NCI-H1092 treated with DMSO at 0.1 percent for 48 hours (cell line): ENCODE measurements around the gene CBX7.
A peak's percentile ranks its signal among the peaks of the same experiment; 100 is the strongest.

Experiments used
- DNase-seq: peaks from one replicate; lab custom pipeline; 2025; lab: John Stamatoyannopoulos, UW

The CBX7 gene

DNA sequence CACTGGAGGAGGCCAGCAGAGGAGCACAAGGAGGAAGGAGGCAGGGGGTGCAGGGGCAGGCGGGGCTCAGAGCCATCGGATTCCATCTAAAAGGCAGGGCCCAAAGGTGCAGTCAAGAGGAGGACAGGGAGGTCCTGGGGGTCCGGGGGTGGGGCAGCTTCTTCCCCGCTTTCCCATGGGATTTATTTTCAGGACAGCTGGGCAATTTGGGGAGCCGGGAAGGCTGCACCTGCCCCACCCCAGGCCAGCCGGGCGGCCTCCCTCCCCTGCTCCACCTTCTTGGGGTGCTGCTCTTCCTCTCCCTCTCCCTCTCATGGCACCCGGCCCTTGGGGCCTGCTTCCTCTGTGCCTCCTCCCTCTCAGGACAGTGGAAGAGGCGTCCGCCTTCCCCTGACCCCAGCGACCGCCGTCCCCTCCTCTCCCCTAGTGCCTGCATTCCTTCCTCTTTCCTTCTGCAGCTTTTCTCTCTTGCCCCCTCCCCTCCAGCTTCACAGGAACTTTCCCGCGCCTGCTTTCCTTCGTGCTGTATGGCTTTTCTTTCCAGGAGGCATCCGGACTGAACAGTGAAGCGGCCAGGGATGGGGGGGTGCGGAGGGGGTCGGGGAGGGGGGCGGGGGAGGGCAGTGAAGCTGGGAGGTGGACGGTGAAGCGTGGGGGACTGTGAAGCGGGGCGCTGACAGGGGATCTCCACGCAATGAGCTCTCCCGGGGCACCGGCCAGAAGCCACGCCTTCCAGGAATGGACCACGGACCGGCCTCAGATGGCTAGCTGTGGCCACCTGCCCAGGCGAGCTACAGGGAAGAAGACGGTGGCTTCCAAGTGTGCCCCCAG, 28.5 kb downstream of the CBX7 start:
- DNase-seq = no peak

DNA sequence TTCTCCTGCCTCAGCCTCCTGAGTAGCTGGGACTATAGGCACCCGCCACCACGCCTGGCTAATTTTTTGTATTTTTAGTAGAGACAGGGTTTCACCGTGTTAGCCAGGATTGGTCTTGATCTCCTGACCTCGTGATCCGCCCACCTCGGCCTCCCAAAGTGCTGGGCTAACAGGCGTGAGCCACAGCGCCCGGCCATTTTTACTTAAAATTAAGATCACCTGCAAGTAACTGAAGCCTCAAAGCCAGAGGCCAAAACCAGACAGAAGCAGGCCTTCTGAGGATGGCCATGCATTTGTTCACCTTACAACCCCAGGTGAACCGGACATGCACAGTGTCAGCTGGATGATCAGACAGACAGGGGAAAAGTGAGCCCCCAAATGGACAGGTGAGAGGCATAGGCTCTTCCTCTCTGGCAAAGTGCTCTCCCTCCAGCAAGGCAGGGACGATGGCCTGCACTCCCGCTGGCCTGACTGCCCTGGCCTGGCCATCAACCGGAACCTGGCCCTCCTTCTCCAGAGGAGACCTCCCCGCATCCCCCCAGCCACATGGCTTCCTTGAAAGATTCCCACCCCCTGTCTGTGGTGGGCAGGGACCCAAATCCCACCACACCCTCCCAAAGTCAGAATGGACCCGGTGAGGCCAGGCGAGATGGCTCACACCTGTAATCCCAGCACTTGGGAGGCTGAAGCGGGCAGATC, 29.6 kb downstream of the CBX7 start:
- DNase-seq = no peak

- no peak for DNase-seq
Measured at GRCh38 chr22:39120983-39121382, 31.5 kb downstream of the CBX7 start.

DNA sequence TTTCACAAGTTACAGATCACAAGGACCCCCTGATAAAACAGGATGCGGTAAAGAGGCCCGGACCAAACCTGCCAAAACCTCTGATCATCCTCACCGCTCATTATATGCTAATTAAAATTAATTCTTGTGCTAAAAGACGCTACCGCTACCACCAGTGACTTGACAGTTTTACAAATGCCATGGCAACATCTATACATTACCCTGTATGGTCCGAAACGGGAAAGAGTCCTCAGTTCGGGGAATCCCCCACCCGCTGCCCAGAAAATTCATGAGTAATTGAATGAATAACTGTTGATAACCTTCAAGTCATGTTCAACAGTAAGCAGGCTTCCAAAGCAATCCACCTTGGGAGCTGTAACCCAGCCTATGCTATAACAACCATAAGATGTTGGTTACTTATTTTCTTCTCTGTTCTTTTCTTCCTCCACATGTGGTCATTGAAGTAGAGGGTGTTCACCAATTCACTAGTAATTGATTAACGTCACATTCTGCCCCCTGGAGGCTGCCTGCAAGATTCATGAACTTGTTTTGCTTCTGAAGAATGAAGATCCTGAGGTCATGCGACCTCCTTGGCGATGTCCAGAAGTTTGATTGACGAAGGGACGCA, 34.8 kb downstream of the CBX7 start:
- DNase-seq = peak; percentile 22

GRCh38 chr22:39115977-39116621, 36.4 kb downstream of the CBX7 start:
- no peak for DNase-seq

- no peak for DNase-seq
Measured at GRCh38 chr22:39115570-39115969, 36.9 kb downstream of the CBX7 start.

DNA sequence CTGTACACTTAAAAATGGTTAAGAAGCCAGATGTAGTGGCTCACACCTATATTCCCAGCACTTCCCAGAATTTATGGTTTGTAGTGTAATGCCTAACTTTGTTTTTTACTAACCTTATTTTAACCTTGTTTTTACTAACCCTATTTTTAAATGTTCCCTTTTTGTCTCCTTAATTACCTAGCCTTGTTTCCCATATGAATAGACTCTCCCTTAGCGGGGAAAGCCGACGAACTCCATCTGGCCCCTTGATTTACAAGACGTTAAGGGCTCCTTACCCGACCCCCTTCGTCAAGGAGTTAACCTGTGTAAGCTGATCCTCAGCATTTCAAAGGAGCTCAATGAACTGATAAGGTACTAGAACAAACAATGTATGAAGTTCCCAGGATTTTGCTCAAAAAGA, 38.4 kb downstream of the CBX7 start:
- no peak for DNase-seq

DNA sequence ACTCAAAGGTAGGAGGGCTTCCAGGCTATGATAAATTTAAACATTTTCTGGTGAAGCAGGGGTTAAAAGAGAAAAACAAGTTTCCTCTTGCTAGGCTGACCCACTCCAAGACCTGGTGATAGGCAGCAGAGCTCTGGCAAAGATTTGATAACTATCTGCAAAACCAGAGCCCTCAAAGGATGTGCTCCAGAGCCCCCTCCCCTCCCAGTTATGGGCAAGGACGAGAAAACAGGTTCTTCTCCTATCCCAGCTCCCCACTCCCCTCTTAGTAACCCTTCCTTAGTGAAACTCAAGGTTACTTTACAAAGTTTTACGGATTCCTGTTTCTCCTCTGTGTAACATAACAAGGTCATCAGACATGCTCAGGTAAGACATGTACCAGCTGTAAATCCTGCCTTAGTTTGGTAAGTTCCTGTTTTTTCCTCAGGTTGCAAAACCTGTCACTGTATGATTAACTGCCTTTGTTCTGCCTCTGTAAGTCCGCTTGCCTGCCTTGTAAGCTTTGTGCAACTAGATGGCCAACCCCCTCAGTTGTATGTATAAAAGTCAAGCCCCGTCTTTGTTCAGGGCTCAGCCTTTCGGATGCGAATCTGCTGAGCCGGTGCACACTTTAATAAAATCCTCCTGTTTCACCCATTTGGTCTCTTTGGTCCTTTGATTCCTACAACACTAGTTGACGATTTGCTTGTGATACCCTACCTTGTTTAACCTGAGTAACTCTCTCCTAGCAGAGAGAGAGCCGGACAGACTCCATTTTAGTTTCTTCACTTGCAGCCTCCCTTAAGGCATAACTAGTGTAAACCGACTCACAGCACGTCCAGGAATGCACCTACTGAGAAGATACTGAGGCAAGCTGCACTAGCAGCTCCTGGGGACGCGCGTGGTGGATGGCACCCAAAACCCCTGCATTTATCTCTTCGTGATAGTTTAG, 41.6 kb downstream of the CBX7 start:
- DNase-seq = no peak

DNA sequence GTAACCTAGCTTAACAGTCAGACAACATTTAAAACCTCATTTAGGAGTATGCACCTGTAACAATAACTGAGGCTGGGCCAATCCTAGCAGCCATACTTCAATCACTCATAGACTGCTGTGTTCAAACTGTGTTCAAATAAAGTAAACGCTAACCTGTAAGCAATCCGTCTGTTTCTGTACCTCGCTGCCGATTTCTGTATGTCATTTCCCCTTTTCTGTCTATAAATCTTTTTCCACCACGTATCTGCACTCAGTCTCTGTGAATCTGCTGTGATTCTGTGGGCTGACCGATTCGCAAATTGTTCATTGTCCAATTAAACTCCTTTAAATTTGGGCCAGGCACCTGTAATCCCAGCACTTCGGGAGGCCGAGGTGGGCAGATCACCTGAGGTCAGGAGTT, 43.1 kb downstream of the CBX7 start:
- DNase-seq = no peak

- no peak for DNase-seq
Measured at GRCh38 chr22:39108487-39108886, 44.0 kb downstream of the CBX7 start.

DNA sequence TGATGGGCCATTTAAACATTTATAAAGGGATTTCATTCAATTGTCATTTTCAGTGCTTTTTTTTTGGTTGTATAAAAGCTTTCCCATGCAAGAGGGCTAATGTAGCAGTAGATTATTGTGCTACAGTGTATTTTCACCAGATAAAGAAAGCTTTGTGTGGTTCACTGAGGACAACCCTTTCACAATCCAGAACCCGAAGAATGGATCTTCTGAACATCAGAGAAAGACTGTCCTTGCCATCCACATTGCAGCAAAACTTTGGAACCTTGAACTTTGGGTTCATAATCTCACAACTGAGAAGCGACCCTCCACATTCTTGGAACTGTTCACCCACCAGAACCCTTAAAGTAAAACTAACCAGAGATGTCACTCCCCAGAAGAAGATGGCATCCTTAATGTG, 46.2 kb downstream of the CBX7 start:
- DNase-seq = no peak

GRCh38 chr22:39103431-39103830, 49.0 kb downstream of the CBX7 start:
- no peak for DNase-seq

- DNase-seq = no peak
Measured at GRCh38 chr22:39101226-39101625, 51.3 kb downstream of the CBX7 start.

DNA sequence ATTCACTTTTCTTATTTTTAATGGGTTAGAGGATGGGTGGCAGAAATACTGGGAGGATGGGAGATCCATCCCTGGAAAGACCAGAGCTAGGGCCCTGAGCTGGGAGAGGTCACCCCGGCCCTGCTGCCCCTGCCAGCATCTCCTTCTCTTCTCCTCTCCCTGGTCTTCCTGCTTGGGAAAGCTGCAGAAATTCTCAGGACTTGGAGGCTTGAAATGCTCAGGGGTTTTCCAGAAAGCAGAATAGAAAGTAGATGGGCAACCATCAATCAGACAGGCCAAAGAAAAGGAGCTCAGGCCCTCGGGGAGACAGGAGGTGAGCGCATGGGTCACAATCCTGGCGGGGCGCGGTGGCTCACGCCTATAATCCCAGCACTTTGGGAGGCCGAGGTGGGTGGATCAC, 53.9 kb downstream of the CBX7 start:
- no peak for DNase-seq

DNA sequence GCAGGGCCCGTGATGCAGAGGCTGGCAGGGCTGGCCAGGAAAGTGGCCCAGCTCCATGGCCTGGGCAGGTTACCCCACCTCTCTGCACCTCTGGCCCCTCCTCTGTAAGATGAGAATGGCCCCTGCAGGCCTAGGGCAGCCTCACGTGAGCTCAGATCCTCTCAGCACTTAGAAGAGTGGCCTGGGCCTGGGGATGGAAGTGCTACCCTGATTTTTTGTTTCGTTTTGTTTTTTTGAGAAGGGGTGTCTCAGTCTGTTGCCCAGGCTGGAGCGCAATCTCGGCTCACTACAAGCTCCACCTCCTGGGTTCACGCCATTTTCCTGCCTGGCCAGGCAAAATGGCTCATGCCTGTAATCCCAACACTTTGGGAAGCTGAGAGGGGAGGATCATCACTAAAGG, 54.5 kb downstream of the CBX7 start:
- no peak for DNase-seq

GRCh38 chr22:39097098-39098020, 55.1 kb downstream of the CBX7 start, which contains the start of gene APOBEC3H:
TSS of gene APOBEC3H (plus strand) at chr22:39097244. CDS start at chr22:39100279, 3,035 bp downstream.
- no peak for DNase-seq

DNA sequence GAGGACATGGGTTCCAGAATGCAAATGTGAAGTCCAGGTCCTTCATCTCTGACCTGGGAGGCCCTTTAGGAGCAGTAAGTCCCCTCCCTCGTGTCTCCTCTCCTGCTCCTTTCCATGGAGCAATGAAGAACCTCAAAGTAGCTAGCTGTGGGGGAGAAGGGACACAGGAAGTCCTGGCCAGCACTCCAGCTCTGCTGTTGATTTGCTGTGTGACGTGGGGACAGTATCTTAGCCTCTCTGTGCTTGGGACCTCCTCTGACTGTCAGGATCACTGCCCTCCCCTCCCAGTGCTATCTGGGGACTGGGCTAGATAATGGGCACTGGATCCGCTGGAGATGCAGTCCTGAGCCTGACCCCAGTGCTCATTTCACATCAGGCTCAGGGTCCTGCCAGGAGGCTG, 56.5 kb downstream of the CBX7 start:
- DNase-seq = no peak

DNA sequence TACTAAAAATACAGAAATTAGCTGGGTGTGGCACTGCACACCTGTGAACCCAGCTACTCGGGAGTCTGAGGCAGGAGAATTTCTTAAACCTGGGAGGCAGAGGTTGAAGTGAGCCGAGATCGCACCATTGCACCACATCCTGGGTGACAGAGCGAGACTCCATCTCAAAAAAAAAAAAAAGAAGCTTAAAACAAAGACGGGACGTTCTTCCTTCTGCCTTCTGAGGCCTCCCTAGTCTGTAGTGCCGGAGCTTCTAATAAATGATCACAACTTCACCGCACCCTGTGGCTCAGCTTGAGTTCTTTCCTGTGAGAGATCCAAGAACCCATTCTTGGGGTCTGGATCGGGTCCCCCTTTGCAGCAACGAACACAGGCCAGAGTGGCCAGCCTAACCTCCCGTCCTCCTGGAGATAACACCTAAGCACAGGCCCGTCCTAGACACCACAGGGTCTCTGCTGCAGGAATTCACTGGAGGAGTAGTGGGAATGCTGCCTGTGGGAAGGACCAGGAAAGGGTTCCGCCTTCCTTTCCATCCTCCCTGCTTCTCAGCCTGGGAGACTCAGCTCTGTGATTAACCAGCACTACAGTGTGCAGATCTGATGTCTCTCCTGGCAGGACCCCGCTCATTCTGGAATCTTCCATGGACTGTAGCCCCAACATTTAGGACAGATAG, 57.6 kb downstream of the CBX7 start:
- DNase-seq = no peak

GRCh38 chr22:39092111-39092862, 60.2 kb downstream of the CBX7 start:
- no peak for DNase-seq
